Liver (tissue), 3 donors: ENCODE data around the gene NSMF.

ENCODE experiments used
- CTCF ChIP-seq: fragments of 150-350 bp; IDR thresholded peaks from 2 replicates; pipeline ENCODE4 v1.5.1; 2017; ENCODE audit warnings: improper control_type of control experiment, low read depth, low read length; ENCODE audit not compliant: missing input control
- EGR1 ChIP-seq, 2 donors: IDR thresholded peaks; 2 replicates each; pipeline ENCODE4 v1.6.1; 2016 to 2018; ENCODE audit warnings: antibody characterized with exemption in 2 of 2, low read depth in 2 of 2
- GABPA ChIP-seq, 2 donors: IDR thresholded peaks in 1 of 2; conservative IDR thresholded peaks in 1 of 2; 2 replicates each; pipeline ENCODE4 v1.6.1; 2016; ENCODE audit warnings: antibody characterized with exemption in 2 of 2, mild to moderate bottlenecking in 1 of 2, moderate library complexity in 1 of 2
- MAX ChIP-seq: IDR thresholded peaks from 2 replicates; pipeline ENCODE4 v1.6.1; 2016; ENCODE audit warnings: antibody characterized with exemption
- REST ChIP-seq: IDR thresholded peaks from 2 replicates; pipeline ENCODE4 v1.6.1; 2016; ENCODE audit warnings: antibody characterized with exemption, mild to moderate bottlenecking
- SP1 ChIP-seq: IDR thresholded peaks from 2 replicates; pipeline ENCODE4 v1.6.1; 2018; ENCODE audit warnings: antibody characterized with exemption, mild to moderate bottlenecking
- TAF1 ChIP-seq: conservative IDR thresholded peaks from 2 replicates; pipeline ENCODE4 v1.6.1; 2016; ENCODE audit warnings: antibody characterized with exemption, mild to moderate bottlenecking
- YY1 ChIP-seq: IDR thresholded peaks from 2 replicates; pipeline ENCODE4 v1.6.1; 2016; ENCODE audit warnings: antibody characterized with exemption, mild to moderate bottlenecking
- ZBTB33 ChIP-seq: IDR thresholded peaks from 2 replicates; pipeline ENCODE4 v1.6.1; 2016; ENCODE audit warnings: antibody characterized with exemption
- donor health status: healthy.
- donor health status: healthy.

GRCh38 chr9:137488906-137489305 lies 29.8 kb upstream of the NSMF start:
- no peak for TF ChIP-seq CTCF
- TF ChIP-seq TAF1, result no peak
- TF ChIP-seq EGR1 (IDR thresholded peaks at IDR 0.05; ENCODE audit: low read depth in 2 of 2), result no peak
- no peak for TF ChIP-seq MAX
- no peak for TF ChIP-seq GABPA (IDR thresholded peaks at IDR 0.05 in 1 of 2, conservative IDR thresholded peaks at IDR 0.05 in 1 of 2)
- no peak for TF ChIP-seq REST
- TF ChIP-seq YY1, result no peak
- TF ChIP-seq ZBTB33, result no peak
- TF ChIP-seq SP1, result no peak
